ENCODE measurements around the gene PKDREJ. TPM values are rescaled to one million over a fixed set of nuclear protein-coding genes. Genes with fewer than 3 reads are reported as not detected.
A peak's percentile ranks its signal among the peaks of the same experiment; 100 is the strongest.

Gene PKDREJ
- total and polyA plus RNA-seq, 3 experiments from 2014 or later, result 0.03 TPM; not detected in 2

- Histone ChIP-seq H3K27ac (ENCODE audit: low read depth, low read length) (no peak overlapping the region), H3K4me1 (ENCODE audit: insufficient read depth, low read length) (peaks cover 18% of the 10 kb centered on the region), H3K27me3 (ENCODE audit: insufficient read depth, low read length, poor library complexity, severe bottlenecking) (no peaks in the 10 kb centered on the region), H3K36me3 (ENCODE audit: insufficient read depth, low read length) (no peaks in the 10 kb centered on the region), H3K9me3 (ENCODE audit: low read length) (no peaks in the 10 kb centered on the region), H3K4me3 (ENCODE audit: low read length) (no peak overlapping the region)
- Mint-ChIP-seq H3K9me3 (no peaks in the 10 kb centered on the region), H3K36me3 (peaks cover 0 to 2% (median 0%) of the 10 kb centered on the region in 3 donors), H3K4me1 (peaks cover 14 to 23% (median 19%) of the 10 kb centered on the region in 3 donors), H3K4me3 (peak overlapping the region in 1 of 7 donors; percentile 6), H3K27ac (peak overlapping the region in 1 of 8 donors; percentile 68), H3K27me3 (peaks cover 0 to 6% of the 10 kb centered on the region in 2 donors)
- ChIA-PET CTCF (interaction anchor here (0.9 kb wide), 1 partner anchor 294 kb away, joined by 3 read pairs; no protein-coding TSS in a partner anchor), POLR2A (no interaction called here)
- DNase-seq, result no peak
Observed at GRCh38 chr22:46300491-46300890, 37.3 kb upstream of the PKDREJ start.

- H3K4me1 Mint-ChIP-seq, result peaks cover 18 to 29% (median 25%) of the 10 kb centered on the region in 3 donors
Observed at GRCh38 chr22:46299101-46299500, 36.0 kb upstream of the PKDREJ start.

GRCh38 chr22:46297151-46297812 is 34.1 kb upstream of the PKDREJ start:
- Histone ChIP-seq H3K9me3 (ENCODE audit: low read length) (no peaks in the 10 kb centered on the region), H3K27me3 (ENCODE audit: insufficient read depth, low read length, poor library complexity, severe bottlenecking) (no peaks in the 10 kb centered on the region), H3K4me3 (ENCODE audit: low read length) (peak overlapping the region; percentile 56), H3K27ac (ENCODE audit: low read depth, low read length) (no peak overlapping the region), H3K36me3 (ENCODE audit: insufficient read depth, low read length) (no peaks in the 10 kb centered on the region), H3K4me1 (ENCODE audit: insufficient read depth, low read length) (peaks cover 20% of the 10 kb centered on the region)
- Mint-ChIP-seq H3K9me3 (peaks cover 0 to 2% (median under 1%) of the 10 kb centered on the region in 5 donors), H3K36me3 (peaks cover 0 to 9% (median 0%) of the 10 kb centered on the region in 3 donors), H3K27me3 (peaks cover 0 to 4% of the 10 kb centered on the region in 2 donors), H3K4me1 (peaks cover 23 to 30% (median 29%) of the 10 kb centered on the region in 3 donors), H3K4me3 (peak overlapping the region; percentile 79 to 92 (median 84)), H3K27ac (peak overlapping the region in 6 of 8 donors; percentile 18 to 88 (median 69))
- POLR2A ChIA-PET, result interaction anchor here (1.9 to 2.4 kb wide), 2 partner anchors 21 to 47 kb away, joined by 6 to 12 read pairs; partner anchors contain the start of gene CDPF1
- CTCF ChIA-PET, result interaction anchor here (1.4 to 2.7 kb wide), 3 partner anchors 10 to 175 kb away, joined by 3 to 30 read pairs (median 12); partner anchors contain the start of gene CDPF1
- no peak for DNase-seq

More at GRCh38 chr22:46299101-46299500, 36.0 kb upstream of the PKDREJ start:
- Mint-ChIP-seq H3K27ac (peak overlapping the region in 2 of 8 donors; percentile 21 to 29), H3K9me3 (no peaks in the 10 kb centered on the region), H3K4me3 (peak overlapping the region in 3 of 7 donors; percentile 8 to 26 (median 15)), H3K36me3 (peaks cover 0 to 2% (median 0%) of the 10 kb centered on the region in 3 donors), H3K27me3 (peaks cover 0 to 6% of the 10 kb centered on the region in 2 donors)
- no peaks in the 10 kb centered on the region for H3K36me3 ChIP-seq (ENCODE audit: insufficient read depth, low read length)
- H3K27me3 ChIP-seq (ENCODE audit: insufficient read depth, low read length, poor library complexity, severe bottlenecking), result no peaks in the 10 kb centered on the region
- DNase-seq, result no peak
- CTCF ChIA-PET, result interaction anchor here (1.1 kb wide), 1 partner anchor 177 kb away, joined by 3 read pairs; no protein-coding TSS in a partner anchor
- POLR2A ChIA-PET, result no interaction called here
- H3K9me3 ChIP-seq (ENCODE audit: low read length), result no peaks in the 10 kb centered on the region
- H3K4me1 ChIP-seq (ENCODE audit: insufficient read depth, low read length), result peaks cover 20% of the 10 kb centered on the region
- no peak overlapping the region for H3K4me3 ChIP-seq (ENCODE audit: low read length)
- H3K27ac ChIP-seq (ENCODE audit: low read depth, low read length), result no peak overlapping the region

GRCh38 chr22:46296257-46297150 is 33.4 kb upstream of the PKDREJ start, which contains the start of gene GTSE1:
GTSE1 (plus strand) TSS chr22:46296870; CDS start chr22:46297401, 531 bp downstream.
- H3K4me3 Mint-ChIP-seq, result peak within 1 kb of the TSS; percentile 83 to 97 (median 88)
- ChIA-PET POLR2A (interaction anchor here (0.6 to 2.4 kb wide), 6 partner anchors 16 to 495 kb away, joined by 3 to 12 read pairs (median 4); partner anchors contain the start of genes CDPF1 and PPARA), CTCF (interaction anchor here (0.6 to 2.7 kb wide), 17 partner anchors 10 to 290 kb away, joined by 3 to 30 read pairs (median 3); partner anchors contain the start of gene CDPF1)
- peak within 1 kb of the TSS; percentile 88 to 100 (median 96) for H3K27ac Mint-ChIP-seq
- Histone ChIP-seq H3K4me1 (ENCODE audit: insufficient read depth, low read length) (peaks cover 20% of the 10 kb centered on the region), H3K27me3 (ENCODE audit: insufficient read depth, low read length, poor library complexity, severe bottlenecking) (no peaks in the 10 kb centered on the region), H3K36me3 (ENCODE audit: insufficient read depth, low read length) (no peaks in the 10 kb centered on the region), H3K9me3 (ENCODE audit: low read length) (no peaks in the 10 kb centered on the region), H3K27ac (ENCODE audit: low read depth, low read length) (peak within 1 kb of the TSS; percentile 90), H3K4me3 (ENCODE audit: low read length) (peak within 1 kb of the TSS; percentile 85)
- peaks cover 23 to 30% (median 29%) of the 10 kb centered on the region in 3 donors for H3K4me1 Mint-ChIP-seq
- DNase-seq, result peak; percentile 95 to 99 (median 96)
- H3K36me3 Mint-ChIP-seq, result peaks cover 0 to 12% (median 2%) of the 10 kb centered on the region in 3 donors
- peaks cover 0 to 3% (median 2%) of the 10 kb centered on the region in 5 donors for H3K9me3 Mint-ChIP-seq
- H3K27me3 Mint-ChIP-seq, result peaks cover 0 to 4% of the 10 kb centered on the region in 2 donors

- H3K36me3 ChIP-seq (ENCODE audit: insufficient read depth, low read length), result no peaks in the 10 kb centered on the region
- H3K4me1 Mint-ChIP-seq, result peaks cover 23 to 33% (median 29%) of the 10 kb centered on the region in 3 donors
- peaks cover 0 to 12% (median 2%) of the 10 kb centered on the region in 3 donors for H3K36me3 Mint-ChIP-seq
Observed at GRCh38 chr22:46295277-46295971, 32.3 kb upstream of the PKDREJ start.

GRCh38 chr22:46294784-46295183 is 31.6 kb upstream of the PKDREJ start:
- Mint-ChIP-seq H3K27ac (peak overlapping the region in 7 of 8 donors; percentile 87 to 97 (median 91)), H3K36me3 (peaks cover 2 to 12% (median 5%) of the 10 kb centered on the region in 3 donors), H3K9me3 (peaks cover 0 to 3% (median 2%) of the 10 kb centered on the region in 5 donors), H3K4me1 (peaks cover 28 to 38% (median 33%) of the 10 kb centered on the region in 3 donors), H3K27me3 (peaks cover 0 to 4% of the 10 kb centered on the region in 2 donors), H3K4me3 (peak overlapping the region; percentile 45 to 90 (median 83))
- H3K36me3 ChIP-seq (ENCODE audit: insufficient read depth, low read length), result no peaks in the 10 kb centered on the region
- DNase-seq, result no peak
- H3K27ac ChIP-seq (ENCODE audit: low read depth, low read length), result no peak overlapping the region
- POLR2A ChIA-PET, result no interaction called here
- no peaks in the 10 kb centered on the region for H3K27me3 ChIP-seq (ENCODE audit: insufficient read depth, low read length, poor library complexity, severe bottlenecking)
- H3K4me3 ChIP-seq (ENCODE audit: low read length), result no peak overlapping the region
- CTCF ChIA-PET, result interaction anchor here (1.3 to 2.7 kb wide), 2 partner anchors 26 to 172 kb away, joined by 3 to 30 read pairs; no protein-coding TSS in a partner anchor
- no peaks in the 10 kb centered on the region for H3K9me3 ChIP-seq (ENCODE audit: low read length)
- H3K4me1 ChIP-seq (ENCODE audit: insufficient read depth, low read length), result peaks cover 20% of the 10 kb centered on the region

More at GRCh38 chr22:46295277-46295971, 32.3 kb upstream of the PKDREJ start:
- Mint-ChIP-seq H3K27me3 (peaks cover 0 to 4% of the 10 kb centered on the region in 2 donors), H3K27ac (peak overlapping the region; percentile 87 to 100 (median 96)), H3K4me3 (peak overlapping the region; percentile 83 to 97 (median 88)), H3K9me3 (peaks cover 0 to 3% (median 2%) of the 10 kb centered on the region in 5 donors)
- peaks cover 20% of the 10 kb centered on the region for H3K4me1 ChIP-seq (ENCODE audit: insufficient read depth, low read length)
- peak overlapping the region; percentile 90 for H3K27ac ChIP-seq (ENCODE audit: low read depth, low read length)
- POLR2A ChIA-PET, result interaction anchor here (1.1 to 2.4 kb wide), 4 partner anchors 14 to 146 kb away, joined by 4 to 12 read pairs (median 6); partner anchors contain the start of genes CDPF1 and PPARA
- H3K4me3 ChIP-seq (ENCODE audit: low read length), result peak overlapping the region; percentile 85
- no peaks in the 10 kb centered on the region for H3K9me3 ChIP-seq (ENCODE audit: low read length)
- H3K27me3 ChIP-seq (ENCODE audit: insufficient read depth, low read length, poor library complexity, severe bottlenecking), result no peaks in the 10 kb centered on the region
- CTCF ChIA-PET, result interaction anchor here (0.6 to 2.7 kb wide), 13 partner anchors 12 to 289 kb away, joined by 3 to 30 read pairs (median 4); partner anchors contain the start of gene CDPF1
- no peak for DNase-seq
